GM19025 (cell line): ENCODE results near the gene MECR.
A peak's percentile ranks its signal among the peaks of the same experiment; 100 is the strongest.

Experiments
- ATAC-seq: cut with Tn5 transposase; IDR thresholded peaks from one replicate; pipeline ENCODE4 v1.9.1; 2021; ENCODE audit warnings: mild to moderate bottlenecking, low read depth, moderate library complexity; ENCODE audit not compliant: unreplicated experiment

MECR gene

GRCh38 chr1:29209173-29209572, 21.6 kb downstream of the MECR start:
- ATAC-seq, result no peak

DNA sequence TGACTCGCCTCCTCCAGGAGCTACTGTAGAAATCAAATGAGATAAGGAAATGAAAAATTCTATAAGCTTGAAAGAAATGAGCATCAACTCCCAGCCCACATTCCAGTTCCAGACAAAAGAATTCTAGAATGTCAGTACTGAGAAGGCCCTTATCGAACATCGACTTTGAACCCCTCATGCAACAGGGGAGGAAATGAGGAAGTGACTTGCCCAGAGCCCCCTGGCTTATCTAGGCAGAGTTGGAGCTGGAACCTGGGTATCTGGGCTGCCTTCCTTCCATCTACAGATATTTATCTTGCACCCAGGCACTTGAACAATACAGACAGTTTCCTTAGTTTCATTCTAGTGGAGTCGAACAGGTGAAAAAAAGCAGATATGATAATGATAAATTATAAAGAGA, 22.3 kb downstream of the MECR start:
- ATAC-seq, result no peak

DNA sequence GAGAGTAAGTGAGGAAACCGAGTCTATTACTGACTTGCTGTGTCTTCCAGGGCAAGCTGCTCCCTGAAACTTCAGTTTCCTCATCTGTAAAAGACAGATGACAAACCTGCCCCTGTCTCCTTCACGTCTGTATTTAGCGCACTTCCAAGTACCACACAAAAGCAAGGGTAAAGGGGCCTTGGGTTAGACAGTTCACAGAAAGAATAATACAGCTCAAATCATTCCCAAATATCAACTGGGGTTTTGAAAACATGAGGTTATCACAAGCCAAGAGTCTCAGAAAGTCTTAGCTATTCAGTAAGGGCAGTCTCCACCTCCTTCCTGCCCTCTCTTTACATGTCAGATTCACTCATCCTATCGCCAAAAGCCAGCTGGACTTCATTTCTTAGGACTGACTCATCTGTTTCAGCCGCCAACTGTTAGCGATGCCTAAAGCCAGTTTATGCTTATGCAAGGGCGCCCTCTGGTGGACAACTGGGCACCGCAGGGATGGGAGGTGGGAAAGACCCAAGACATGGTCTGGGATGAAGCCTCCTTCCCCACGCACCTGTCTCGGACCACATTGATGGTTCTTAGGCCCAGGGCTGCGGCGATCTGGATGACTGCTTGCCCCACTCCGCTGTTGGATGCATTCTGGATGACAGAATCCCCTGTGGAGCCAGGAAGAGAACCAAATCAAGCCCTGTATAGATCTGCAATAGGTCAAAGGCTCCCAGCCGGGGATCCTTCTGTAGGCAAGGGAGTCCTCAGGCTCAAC, 28.0 kb downstream of the MECR start:
- no peak for ATAC-seq

DNA sequence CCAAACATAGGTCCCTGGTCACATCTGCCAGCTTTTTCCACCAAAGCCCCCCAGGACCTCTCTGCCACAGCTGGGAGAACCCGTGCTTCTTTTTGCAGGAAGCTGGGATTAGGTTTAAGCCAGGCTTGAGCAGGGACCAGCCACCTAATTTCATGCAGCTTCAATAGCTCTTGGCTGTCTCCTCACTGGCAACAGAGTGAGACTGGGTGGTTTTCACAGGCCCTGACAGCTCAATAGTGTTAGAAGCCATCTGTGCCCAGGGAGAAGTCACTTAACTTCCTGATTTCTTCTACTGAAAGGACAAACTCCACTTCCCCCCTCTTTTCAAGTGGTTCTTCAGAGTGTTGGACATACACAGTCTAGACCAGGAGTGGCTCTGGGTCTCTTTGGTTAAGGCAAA, 28.7 kb downstream of the MECR start:
- no peak for ATAC-seq

GRCh38 chr1:29201595-29202051, 29.1 kb downstream of the MECR start:
- no peak for ATAC-seq

DNA sequence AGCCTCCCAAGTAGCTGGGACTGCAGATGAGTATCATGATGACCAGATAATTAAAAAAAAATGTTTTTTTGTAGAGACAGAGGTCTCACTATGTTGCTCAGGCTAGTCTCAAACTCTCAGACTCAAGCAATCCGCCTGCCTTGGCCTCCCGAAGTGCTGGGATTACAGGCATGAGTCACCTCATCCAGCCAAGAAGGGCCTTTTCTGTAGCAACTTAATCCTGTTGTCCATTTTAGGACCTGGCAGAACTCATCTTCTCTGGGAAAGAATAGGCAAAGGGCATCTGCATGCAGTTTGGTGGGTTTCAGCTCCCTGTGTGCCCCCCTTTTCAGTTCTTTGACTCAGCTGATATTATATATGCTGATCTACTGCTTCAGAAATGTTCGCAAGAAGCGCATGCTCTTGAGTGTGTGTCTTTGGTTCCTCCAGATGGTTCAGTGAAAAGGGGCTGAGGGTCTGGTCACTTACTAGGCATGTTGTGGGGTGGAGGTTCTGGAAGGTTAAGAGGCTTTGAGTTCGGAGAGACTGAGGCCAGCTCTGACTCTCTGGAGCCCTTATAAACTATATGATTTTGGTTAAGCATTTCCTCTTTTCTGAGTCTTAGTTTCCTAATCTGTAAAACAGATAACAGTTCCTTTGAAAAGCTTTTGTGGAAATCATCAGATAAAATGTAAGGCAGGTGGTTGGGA, 29.7 kb downstream of the MECR start:
- no peak for ATAC-seq

- ATAC-seq, result no peak
Observed at GRCh38 chr1:29197993-29198392, 32.7 kb downstream of the MECR start.

DNA sequence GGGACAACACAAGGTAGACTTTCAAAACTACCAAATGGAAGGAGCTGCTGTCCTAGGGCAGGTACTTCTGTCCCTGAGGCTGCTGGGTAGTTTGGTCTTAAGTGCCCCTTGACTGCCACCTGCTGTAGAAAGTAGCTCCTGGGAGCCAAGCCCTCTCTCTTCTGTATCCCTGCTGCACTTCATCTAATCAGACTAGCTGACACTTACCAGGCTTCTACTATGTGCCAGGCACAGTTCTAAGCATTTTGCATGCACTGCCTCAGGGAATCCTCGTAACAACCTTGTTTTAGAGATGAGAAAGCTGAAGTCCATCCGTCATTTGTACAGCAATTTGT, 33.2 kb downstream of the MECR start:
- no peak for ATAC-seq

DNA sequence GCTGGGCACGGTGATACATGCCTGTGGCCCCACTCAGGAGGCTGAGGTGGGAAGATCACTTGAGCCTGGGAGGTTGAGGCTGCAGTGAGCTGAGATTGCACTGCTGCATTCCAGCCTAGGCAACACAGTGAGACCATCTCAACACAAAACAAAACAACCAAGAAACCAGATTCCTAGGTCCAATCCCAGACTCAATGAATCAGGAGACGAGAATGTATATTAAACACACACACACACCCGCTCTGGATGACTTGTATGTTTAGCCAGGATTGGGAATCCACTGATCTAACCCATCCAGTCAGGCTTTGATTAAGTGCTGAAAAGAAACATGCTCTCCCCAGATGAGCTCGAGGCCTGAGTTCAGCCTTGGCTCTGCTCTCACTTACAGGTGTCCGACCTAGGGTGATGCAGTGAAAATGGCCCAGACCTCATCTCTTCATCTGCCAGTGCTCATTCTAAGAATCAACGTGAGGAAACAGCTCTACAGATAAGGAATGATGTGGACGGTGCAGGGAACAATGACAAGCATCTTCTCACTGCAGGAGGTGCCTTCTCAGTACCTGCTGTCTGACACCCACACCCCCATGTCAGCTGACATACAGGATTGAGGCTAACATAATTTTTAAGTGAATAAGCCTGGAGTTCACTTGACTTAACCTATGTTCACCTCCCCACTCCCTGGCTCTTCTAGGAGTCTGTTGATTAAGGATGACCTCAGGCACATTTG, 33.7 kb downstream of the MECR start:
- ATAC-seq, result no peak

DNA sequence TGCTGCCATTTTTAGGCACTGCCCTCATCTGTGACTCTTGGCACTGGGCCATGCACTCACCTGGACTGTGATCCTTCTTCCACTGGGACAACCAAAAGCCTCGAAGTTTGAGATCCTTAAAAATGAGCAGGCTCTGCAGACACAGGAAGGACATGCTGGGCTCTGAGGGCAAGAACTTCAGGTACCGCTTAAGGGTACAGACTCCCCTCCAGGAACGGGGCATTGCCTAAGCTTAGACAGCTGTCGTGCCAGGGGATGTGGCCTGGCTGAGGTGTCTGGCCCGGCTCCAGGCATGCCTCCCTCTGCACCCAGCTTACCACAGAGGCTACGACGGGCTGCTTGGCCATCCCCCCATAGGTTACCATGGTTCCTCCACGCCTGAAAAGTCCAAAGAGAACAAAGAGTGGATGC, 34.8 kb downstream of the MECR start:
- ATAC-seq, result no peak

DNA sequence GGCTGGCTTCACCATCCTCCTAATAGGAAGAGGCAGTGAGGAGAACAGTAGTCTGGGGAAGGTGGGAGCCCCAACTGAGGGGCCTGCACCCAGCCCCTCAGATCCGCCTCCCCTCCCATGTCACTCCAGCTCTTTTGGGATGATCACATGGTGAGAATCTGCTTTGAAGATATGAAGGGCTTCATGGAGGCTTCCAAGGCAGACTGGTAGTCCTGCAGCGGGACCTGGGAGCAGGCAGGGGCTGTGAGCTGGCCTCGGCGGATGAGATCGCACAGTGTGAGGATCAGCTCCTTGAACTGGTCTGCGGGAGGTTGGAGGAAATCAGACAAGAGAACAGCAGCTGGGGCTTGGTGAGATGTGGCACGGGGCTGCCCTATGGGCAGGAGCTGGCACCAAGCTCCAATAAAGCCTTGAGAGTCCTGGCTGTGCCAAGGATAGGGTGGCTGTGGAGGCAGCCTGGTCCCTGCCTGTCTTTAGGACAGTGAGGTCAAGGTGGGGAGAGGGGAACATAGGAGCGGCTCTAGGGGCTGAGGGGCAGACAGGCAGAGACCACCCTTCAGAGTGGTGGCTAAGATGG, 36.8 kb downstream of the MECR start:
- no peak for ATAC-seq

GRCh38 chr1:29190718-29191117, 40.0 kb downstream of the MECR start:
- ATAC-seq, result no peak

DNA sequence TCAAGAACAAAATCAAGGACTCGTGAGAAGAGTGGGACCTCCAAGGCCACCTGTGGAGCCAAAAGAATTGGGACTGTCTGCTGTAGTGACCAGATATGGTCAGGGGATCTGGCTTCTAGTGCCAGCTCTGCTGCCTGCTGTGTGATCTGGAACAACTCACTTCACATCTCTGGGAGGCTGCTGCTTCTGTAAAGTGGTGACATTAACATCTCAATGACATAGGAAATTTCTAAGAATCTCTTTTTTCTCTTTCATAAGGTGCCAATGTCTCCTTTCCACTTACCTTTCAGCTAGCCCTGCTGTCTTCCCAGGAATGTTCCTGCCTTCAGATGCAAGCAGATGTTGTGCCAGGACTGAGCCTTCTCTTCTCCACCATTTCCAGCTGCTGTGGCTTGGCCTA, 44.0 kb downstream of the MECR start:
- ATAC-seq, result no peak

DNA sequence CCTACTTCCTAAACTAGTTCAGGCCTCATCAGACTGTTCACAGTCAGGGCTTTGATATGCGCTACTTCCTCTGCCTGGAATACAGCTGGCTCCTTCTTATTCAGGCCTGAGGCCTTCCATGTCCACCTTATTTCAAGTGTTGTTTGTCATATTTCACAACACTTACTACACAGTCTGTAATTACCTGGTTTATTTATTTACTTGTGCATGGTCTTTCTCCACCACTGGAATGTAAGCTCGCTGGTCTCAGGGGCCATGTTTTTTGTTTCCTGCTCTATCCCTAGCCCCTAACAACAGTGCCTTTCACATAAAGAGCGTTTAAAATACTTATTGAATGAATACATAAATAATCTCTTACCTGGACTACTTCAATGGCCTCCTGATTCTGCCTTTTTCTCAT, 44.5 kb downstream of the MECR start:
- ATAC-seq, result no peak

- no peak for ATAC-seq
Observed at GRCh38 chr1:29183287-29183686, 47.4 kb downstream of the MECR start.

DNA sequence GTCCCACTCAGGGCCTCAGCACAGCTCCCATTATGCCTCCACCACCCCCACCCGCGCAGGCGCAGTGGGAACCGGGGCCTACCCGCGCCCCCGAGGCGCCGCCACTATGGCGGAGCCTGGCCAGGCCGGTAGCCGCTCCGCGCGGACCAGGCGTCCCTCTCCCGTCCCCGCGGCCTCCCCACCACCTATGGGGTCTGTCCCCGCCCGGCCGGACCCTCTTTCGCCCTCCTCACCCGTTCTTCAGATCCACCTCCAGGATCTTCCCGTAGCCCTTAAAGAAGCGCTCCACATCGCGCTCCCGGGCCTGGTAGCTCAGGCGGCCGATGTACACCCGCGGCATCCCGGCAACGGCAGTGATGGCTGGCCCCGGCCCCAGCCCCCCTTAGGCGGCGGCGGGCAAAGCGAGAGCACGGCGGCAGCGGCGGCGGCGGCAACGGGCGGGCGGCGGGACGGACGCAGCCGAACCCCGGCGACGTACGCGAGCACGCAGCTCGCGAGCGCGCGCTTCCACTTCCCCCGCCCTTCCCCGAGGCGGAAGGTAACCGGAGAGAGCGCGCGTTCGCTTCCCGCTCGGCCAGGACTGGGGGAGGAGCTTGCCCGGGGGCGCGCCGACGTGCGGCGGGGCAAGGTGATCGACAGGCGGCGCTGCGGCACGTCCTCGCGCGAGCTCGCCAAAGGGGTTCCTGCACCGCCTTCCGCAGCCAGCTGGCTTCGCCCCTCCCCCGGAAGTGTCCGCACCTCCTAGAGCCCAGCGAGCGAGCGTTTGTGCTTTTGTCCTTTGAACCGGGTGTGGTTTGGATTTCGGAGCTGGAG, 49.1 kb downstream of the MECR start, which contains the start of gene SRSF4:
Gene SRSF4, minus strand, starts transcription at position 488 of the 813 bp plus-strand sequence. Its CDS starts 148 bp downstream, at position 340.
- ATAC-seq, result peak; percentile 91

GRCh38 chr1:29180497-29181412, 50.0 kb downstream of the MECR start:
- ATAC-seq, result no peak

DNA sequence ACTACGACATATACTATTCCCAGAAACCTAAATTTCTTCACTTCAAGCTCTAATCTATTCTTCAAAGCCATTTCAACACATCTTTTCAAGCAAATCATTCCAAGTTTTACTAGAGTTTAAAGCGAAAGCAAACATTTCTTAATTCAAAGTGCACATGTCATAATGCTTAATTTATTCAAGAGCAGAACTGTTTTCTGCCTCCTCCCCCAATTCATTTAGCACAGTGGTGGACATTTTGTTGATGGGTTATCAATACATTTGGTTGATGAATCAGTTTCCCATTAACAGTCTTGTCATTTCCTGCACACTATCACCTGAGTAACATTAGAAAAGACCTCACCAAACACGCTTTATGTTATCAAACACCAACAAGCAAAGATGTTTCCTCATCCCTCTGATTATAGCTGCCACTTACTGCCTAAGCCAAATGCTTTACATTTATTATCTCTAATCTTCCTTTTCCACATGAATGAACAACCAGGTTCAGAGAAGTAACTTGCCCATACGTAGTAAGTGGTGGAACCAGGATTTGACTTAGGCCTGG, 51.0 kb downstream of the MECR start:
- ATAC-seq, result no peak
